ENCODE data around the gene PLEKHM1.

The PLEKHM1 gene

DNA sequence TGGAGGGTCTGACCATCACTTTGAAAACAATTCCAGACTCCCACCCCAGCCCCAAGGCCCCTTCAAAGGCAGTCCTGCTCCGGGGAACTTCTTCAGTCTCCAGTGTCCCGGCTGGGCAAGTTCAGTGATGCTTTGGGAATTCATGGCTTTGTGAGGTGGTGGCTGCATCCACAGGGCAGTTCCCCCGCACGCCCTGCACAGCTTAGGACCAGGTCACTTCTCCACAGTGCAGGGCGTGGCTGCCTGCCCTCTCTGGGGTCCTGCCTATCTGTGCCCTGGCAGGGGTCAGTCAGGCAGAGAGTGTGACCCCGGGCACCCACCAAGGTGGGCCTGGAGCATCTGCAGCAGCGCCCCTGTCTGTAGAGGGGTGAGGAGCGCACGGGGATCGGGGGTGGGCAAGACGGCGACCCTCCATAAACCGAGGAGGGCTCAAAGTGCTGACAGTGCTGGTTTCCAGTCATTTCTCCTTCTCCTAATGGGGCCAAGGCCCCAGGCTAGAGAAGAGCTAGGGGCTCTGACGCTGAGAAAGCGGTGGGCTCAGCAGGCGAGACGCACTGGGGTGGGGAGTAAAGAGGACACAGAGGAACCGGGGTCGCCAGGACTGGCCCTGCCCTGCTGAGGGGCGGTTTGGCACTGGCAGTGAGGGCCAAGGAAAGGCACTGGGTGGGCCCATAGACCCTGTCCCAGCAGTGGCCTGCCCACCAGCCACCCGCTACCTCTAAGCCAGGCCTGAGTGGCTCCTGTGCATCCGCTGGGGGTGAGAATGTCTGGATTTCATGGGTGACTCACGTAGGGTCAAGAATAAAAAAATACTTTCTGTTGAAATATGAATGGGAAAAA, 53.7 kb downstream of the PLEKHM1 start:
- DNase-seq (ENCODE audit: extremely low read depth, low read depth) = no peak
- no peak for TF ChIP-seq CTCF (IDR thresholded peaks at IDR 0.05; ENCODE audit: low read depth, low read length)

GRCh38 chr17:45436161-45436560, 54.4 kb downstream of the PLEKHM1 start:
- no peak for DNase-seq (ENCODE audit: extremely low read depth, low read depth)
- no peak for TF ChIP-seq CTCF (IDR thresholded peaks at IDR 0.05; ENCODE audit: low read depth, low read length)

GRCh38 chr17:45435481-45435880, 55.0 kb downstream of the PLEKHM1 start:
- DNase-seq (ENCODE audit: extremely low read depth, low read depth) = no peak
- TF ChIP-seq CTCF (IDR thresholded peaks at IDR 0.05; ENCODE audit: low read depth, low read length) = no peak

DNA sequence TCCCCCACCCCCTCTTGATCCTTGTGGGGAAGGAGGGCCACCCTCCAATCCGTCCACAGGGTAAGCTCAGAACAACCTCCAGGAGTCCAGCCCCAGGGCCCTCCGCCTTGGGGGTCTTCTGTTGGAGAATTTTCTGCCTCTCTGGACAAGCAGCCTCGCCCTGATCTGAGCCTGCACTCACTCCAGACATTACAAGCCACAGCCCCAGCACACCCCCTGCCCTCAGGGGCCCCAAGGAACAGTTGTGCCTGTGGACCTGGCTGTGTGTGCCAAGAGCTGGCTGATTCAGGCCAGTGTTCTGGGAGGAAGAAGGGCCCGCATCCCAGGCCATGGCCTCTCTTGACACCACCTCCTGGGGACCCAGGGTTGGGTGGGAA, 57.4 kb downstream of the PLEKHM1 start:
- no peak for DNase-seq (ENCODE audit: extremely low read depth, low read depth)
- TF ChIP-seq CTCF (IDR thresholded peaks at IDR 0.05; ENCODE audit: low read depth, low read length) = no peak

DNA sequence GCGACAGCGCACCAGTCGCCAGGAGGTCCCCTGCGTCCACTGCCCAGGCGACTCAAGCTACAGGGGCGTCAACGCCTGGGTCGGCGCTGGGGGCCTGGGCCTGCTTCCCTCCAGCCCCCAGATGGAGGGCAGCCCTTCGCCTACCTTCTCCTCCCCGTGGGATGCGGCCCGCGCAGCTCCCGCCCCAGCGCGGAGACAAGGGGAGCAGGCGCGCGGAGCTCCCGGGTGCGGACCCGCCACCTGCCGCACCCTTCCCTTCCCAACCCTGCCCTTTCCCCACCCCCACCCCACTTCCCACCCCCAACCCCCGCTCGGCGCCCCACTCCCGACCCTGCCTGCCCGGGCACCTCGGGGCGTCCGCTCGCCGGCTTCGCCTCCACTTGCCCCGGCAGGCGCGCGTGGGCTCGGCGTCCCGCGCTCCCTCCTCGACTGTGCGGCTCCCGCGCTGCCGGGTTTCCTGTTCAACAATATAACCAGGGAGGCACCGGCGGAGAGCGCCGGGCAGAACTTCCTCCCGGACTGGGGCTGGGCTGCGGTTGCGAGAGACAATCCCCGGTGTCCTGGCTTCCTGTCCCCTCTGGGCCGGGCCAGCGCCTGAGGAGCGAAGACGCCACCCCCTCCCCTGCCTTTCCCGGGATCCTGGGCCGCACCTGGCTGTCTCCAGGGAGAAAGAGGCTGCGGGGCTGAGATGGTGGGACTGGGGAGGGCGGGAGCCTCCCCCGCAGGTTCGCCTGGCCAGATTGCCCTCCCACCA, 57.9 kb downstream of the PLEKHM1 start, which contains the start of gene ARHGAP27:
TSS of gene ARHGAP27 (minus strand) at position 466 of the 754 bp plus-strand sequence. CDS start 2,591 bp downstream, outside the sequence.
- TF ChIP-seq CTCF (IDR thresholded peaks at IDR 0.05; ENCODE audit: low read depth, low read length) = no peak
- DNase-seq (ENCODE audit: extremely low read depth, low read depth) = no peak

DNA sequence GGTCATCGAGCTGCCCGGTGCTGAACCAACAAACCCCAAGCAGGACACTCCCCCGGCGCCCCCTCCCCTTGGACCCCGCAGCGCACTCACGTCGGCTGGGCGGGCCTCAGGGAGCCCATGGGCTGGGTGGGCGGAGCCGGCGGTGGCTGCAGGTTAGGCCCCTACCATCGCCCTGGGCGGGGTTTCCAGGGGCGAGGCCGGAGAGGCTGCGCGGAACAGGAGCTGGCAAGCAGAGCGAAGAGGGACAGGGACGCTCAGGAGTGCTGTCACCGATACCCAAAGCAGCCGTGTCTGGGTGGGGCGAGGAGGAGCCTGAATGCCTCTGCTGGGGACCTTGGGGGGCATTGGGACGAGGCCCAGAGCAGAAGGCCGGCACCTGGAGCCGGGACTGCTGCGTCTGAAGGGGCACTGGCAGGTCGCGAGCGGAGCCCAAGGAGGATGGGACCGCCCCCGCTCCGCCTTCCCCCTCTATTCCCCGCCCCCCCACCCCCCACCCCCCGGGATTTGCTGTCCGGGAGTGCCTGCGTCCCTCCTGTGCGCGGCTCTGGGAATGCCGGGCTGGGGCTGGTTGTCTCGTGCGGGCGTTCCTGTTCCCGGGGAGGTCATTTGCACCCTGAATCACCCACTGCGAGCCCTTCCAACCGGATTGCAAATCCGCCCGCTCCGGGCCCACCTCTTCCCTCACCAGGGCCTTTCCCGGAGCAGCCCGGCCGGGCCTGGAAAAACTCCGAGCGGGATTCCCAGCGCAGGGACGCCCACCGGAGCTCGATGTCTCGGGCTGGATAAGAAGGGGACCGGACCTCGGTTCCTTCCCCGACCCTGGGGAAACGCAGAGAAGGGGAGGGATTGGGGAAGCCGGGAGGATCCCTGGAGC, 58.8 kb downstream of the PLEKHM1 start:
- TF ChIP-seq CTCF (IDR thresholded peaks at IDR 0.05; ENCODE audit: low read depth, low read length) = no peak
- DNase-seq (ENCODE audit: extremely low read depth, low read depth) = no peak
